Endothelial cell of umbilical vein (primary cell): ENCODE results near the gene NPSR1. TPM values are rescaled to one million over a fixed set of nuclear protein-coding genes. Genes with fewer than 3 reads are reported as not detected.

ENCODE experiments used
- BruUV-seq: library from RNA; stranded (reverse); fragments of 400-500 nt; replicated peaks from 2 replicates; lab custom pipeline; 2021; lab: Mats Ljungman, UMichigan
- CTCF ChIA-PET: fragments of 300-600, 350-600 bp; sonication (Branson Sonifier 250); formaldehyde crosslinking; loops from one replicate; lab custom pipeline; 2021; ENCODE audit warnings: antibody characterized with exemption, inconsistent platforms; lab: Charles Lee
- POLR2A ChIA-PET: fragments of 300-600, 350-600 bp; sonication (Branson Sonifier 250); formaldehyde crosslinking; loops from one replicate; lab custom pipeline; 2021; ENCODE audit warnings: antibody characterized with exemption, inconsistent platforms; lab: Charles Lee
- DNase-seq: peaks from one replicate; pipeline ENCODE4 v3.0.0-alpha.2; 2011; ENCODE audit warnings: low read depth, low spot score
- FAIRE-seq: peaks from 2 replicates; lab custom pipeline; 2011; peaks lifted over from hg19 to GRCh38; lab: Jason Lieb, UNC
- H2AFZ ChIP-seq: 2 replicates; pipeline ENCODE4 v1.6.0; 2012; ENCODE audit warnings: low read depth, low read length, control low read depth, inconsistent platforms
- H3K27ac ChIP-seq: 2 replicates; pipeline ENCODE4 v1.5.1; 2011; ENCODE audit warnings: low read depth, mild to moderate bottlenecking, control low read depth, low read length, moderate library complexity; ENCODE audit not compliant: insufficient read depth
- H3K27me3 ChIP-seq, 2 experiments: 2 replicates each; pipeline versions ENCODE4 v1.6.0 to v1.6.1; 2011; ENCODE audit warnings: low read length in 2 of 2, mixed read lengths in 1 of 2; ENCODE audit not compliant: control insufficient read depth in 2 of 2, insufficient read depth in 2 of 2
- H3K36me3 ChIP-seq, 2 experiments: 2 replicates in 1 of 2; 3 replicates in 1 of 2; pipeline ENCODE4 v1.5.1; 2011; ENCODE audit warnings: low read length in 2 of 2, mild to moderate bottlenecking in 1 of 2, moderate library complexity in 1 of 2; ENCODE audit not compliant: control insufficient read depth in 2 of 2, insufficient read depth in 2 of 2; ENCODE audit errors: extremely low read depth in 1 of 2
- H3K4me1 ChIP-seq: 3 replicates; pipeline ENCODE4 v1.5.1; 2011; ENCODE audit warnings: mild to moderate bottlenecking, low read length; ENCODE audit not compliant: control insufficient read depth, insufficient read depth; ENCODE audit errors: extremely low read depth
- H3K4me2 ChIP-seq: 2 replicates; pipeline ENCODE4 v1.6.1; 2011; ENCODE audit warnings: low read length, control low read depth, mixed read lengths; ENCODE audit not compliant: insufficient read depth
- H3K4me3 ChIP-seq, 3 experiments: fragments of 200-600 bp in 1 of 3; sonication (generic), shearing (Covaris generic) in 1 of 3; replicated peaks in 1 of 3; 2 replicates each; pipeline ENCODE4 v1.5.1; 2011 to 2016; ENCODE audit warnings: control low read depth in 3 of 3, low read length in 3 of 3, mild to moderate bottlenecking in 2 of 3, inconsistent platforms in 1 of 3, low read depth in 1 of 3, moderate library complexity in 1 of 3; ENCODE audit not compliant: insufficient read depth in 1 of 3
- H3K79me2 ChIP-seq: 2 replicates; pipeline ENCODE4 v1.6.0; 2012; ENCODE audit warnings: low read length, inconsistent platforms; ENCODE audit not compliant: control insufficient read depth, insufficient read depth
- H3K9ac ChIP-seq: replicated peaks from 2 replicates; pipeline ENCODE3; 2011; ENCODE audit warnings: low read length, control low read depth; ENCODE audit not compliant: insufficient read depth; ENCODE audit errors: extremely low read depth
- H3K9me1 ChIP-seq: replicated peaks from 3 replicates; pipeline ENCODE4 v1.6.0; 2011; ENCODE audit warnings: mild to moderate bottlenecking, low read length; ENCODE audit not compliant: control insufficient read depth, insufficient read depth; ENCODE audit errors: extremely low read depth
- H3K9me3 ChIP-seq: replicated peaks from 2 replicates; pipeline ENCODE4 v1.5.1; 2012; ENCODE audit warnings: low read length, inconsistent platforms; ENCODE audit not compliant: control insufficient read depth, insufficient read depth
- H4K20me1 ChIP-seq: replicated peaks from 2 replicates; pipeline ENCODE3; 2011; ENCODE audit warnings: mild to moderate bottlenecking, low read length; ENCODE audit not compliant: control insufficient read depth, insufficient read depth; ENCODE audit errors: extremely low read depth
- EZH2 ChIP-seq: IDR thresholded peaks from 2 replicates; pipeline ENCODE4 v1.6.1; 2012; ENCODE audit warnings: borderline replicate concordance, low read depth, mild to moderate bottlenecking, moderate library complexity, low read length, inconsistent platforms; ENCODE audit not compliant: severe bottlenecking
- FOS ChIP-seq: IDR thresholded peaks from 2 replicates; pipeline ENCODE4 v1.6.1; 2011; ENCODE audit warnings: mild to moderate bottlenecking, low read length, moderate library complexity, borderline replicate concordance; ENCODE audit not compliant: insufficient read depth
- GATA2 ChIP-seq: IDR thresholded peaks from 2 replicates; pipeline ENCODE4 v1.7.0; 2011; ENCODE audit warnings: low read depth, mild to moderate bottlenecking, moderate library complexity, mixed read lengths, low read length; ENCODE audit not compliant: insufficient read length, insufficient read depth
- JUN ChIP-seq: IDR thresholded peaks from 2 replicates; pipeline ENCODE4 v1.6.1; 2011; ENCODE audit warnings: borderline replicate concordance, low read depth; ENCODE audit not compliant: insufficient read length, insufficient read depth
- MYC ChIP-seq: IDR thresholded peaks from one replicate; pipeline ENCODE4 v1.6.1; 2011; ENCODE audit warnings: mild to moderate bottlenecking, low read depth, low read length
- POLR2A ChIP-seq: IDR thresholded peaks from 2 replicates; pipeline ENCODE4 v1.6.1; 2012; ENCODE audit warnings: low read depth, mild to moderate bottlenecking, control low read depth, low read length
- POLR2AphosphoS5 ChIP-seq: IDR thresholded peaks from 2 replicates; pipeline ENCODE4 v1.6.1; 2012; ENCODE audit warnings: low read depth, mild to moderate bottlenecking, control low read depth, low read length, moderate library complexity; ENCODE audit not compliant: insufficient read depth
- dilution Hi-C: fragments of 300-500 bp; cut with MboI; formaldehyde crosslinking; loops from one replicate; pipeline ENCODE4 v1.15.0; 2019; ENCODE audit warnings: low sequenced_read_pairs; ENCODE audit not compliant: extremely low pct_ligation_motif_present
- intact Hi-C: fragments of 100-400 bp; cut with micrococcal nuclease; formaldehyde crosslinking; loops from one replicate; pipeline ENCODE4 v1.10.0; 2022
- polyA plus RNA-seq, 4 experiments: library from polyadenylated mRNA; depleted of rRNA in 3 of 4; stranded (reverse) in 3 of 4; unstranded in 1 of 4; fragments of >200 nt; gene quantifications; 2 replicates each; pipeline versions ENCODE4 v1.2.1 to v1.2.3, GENCODE V29; 2011 to 2012; ENCODE audit warnings: missing spikeins in 1 of 4
- total RNA-seq: library from RNA; stranded (reverse); gene quantifications from 2 replicates; pipeline ENCODE4 v1.2.3, GENCODE V29; 2021
- TF ChIP-seq, protein P1 (sequence below), 2 donors: IDR thresholded peaks; 1 replicate in 1 of 2; 2 replicates in 1 of 2; pipeline ENCODE4 v1.5.1; 2011; ENCODE audit warnings: low read length in 2 of 2, mild to moderate bottlenecking in 2 of 2, moderate library complexity in 2 of 2, control low read depth in 1 of 2, inconsistent platforms in 1 of 2, low read depth in 1 of 2; ENCODE audit not compliant: insufficient read depth in 1 of 2; ENCODE audit errors: extremely low read depth in 1 of 2
- TF ChIP-seq, protein P2 (sequence below): IDR thresholded peaks from 2 replicates; pipeline ENCODE4 v1.6.1; 2011; ENCODE audit not compliant: insufficient read depth, insufficient read length

The NPSR1 gene
- total and polyA plus RNA-seq, 2 donors (not counting 3 experiments of a cell fraction or from before 2014, with no cell fraction given), result not detected

DNA sequence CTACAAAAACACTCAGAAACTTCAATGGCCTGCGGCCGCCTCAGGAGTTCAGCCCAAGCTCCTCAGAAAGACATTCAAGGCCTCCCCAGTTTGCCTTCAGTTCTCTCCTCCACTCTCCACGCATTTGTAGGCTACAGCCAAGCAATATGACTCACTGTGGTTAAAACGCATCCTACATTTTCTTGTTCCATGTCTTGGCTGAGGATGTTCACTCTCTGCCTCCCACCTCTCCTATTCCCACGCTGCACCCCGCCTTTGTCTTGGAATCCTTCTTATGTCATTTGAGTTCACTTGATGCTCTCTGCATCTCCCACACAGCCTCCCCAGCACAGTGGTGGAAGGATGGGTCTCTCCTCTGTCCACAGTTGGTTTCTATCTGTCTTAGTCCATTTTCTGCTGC, 184.8 kb downstream of the NPSR1 start:
- H3K9ac ChIP-seq, result no peak overlapping the region
- no TSS peak for BruUV-seq
- H3K4me2 ChIP-seq, result no peak overlapping the region
- DNase-seq, result no peak
- dilution Hi-C loops, result no loop called here
- POLR2A ChIA-PET, result no interaction called here
- H3K79me2 ChIP-seq, result no peaks in the 10 kb centered on the region
- no peak for FAIRE-seq
- H2AFZ ChIP-seq, result no peak overlapping the region
- intact Hi-C loops, result no loop called here
- no peaks in the 10 kb centered on the region for H3K9me1 ChIP-seq
- CTCF ChIA-PET, result no interaction called here
- H4K20me1 ChIP-seq, result no peaks in the 10 kb centered on the region
- peaks cover 3% of the 10 kb centered on the region for H3K4me1 ChIP-seq
- no peak overlapping the region for H3K4me3 ChIP-seq
- peaks cover 2 to 3% of the 10 kb centered on the region in 2 experiments for H3K27me3 ChIP-seq
- H3K9me3 ChIP-seq, result no peaks in the 10 kb centered on the region
- no peaks in the 10 kb centered on the region for H3K36me3 ChIP-seq
- H3K27ac ChIP-seq, result no peak overlapping the region
- TF ChIP-seq MYC, result no peak
- TF ChIP-seq, protein P1, sequence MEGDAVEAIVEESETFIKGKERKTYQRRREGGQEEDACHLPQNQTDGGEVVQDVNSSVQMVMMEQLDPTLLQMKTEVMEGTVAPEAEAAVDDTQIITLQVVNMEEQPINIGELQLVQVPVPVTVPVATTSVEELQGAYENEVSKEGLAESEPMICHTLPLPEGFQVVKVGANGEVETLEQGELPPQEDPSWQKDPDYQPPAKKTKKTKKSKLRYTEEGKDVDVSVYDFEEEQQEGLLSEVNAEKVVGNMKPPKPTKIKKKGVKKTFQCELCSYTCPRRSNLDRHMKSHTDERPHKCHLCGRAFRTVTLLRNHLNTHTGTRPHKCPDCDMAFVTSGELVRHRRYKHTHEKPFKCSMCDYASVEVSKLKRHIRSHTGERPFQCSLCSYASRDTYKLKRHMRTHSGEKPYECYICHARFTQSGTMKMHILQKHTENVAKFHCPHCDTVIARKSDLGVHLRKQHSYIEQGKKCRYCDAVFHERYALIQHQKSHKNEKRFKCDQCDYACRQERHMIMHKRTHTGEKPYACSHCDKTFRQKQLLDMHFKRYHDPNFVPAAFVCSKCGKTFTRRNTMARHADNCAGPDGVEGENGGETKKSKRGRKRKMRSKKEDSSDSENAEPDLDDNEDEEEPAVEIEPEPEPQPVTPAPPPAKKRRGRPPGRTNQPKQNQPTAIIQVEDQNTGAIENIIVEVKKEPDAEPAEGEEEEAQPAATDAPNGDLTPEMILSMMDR (IDR thresholded peaks at IDR 0.05; ENCODE audit: extremely low read depth in 1 of 2, insufficient read depth in 1 of 2, low read depth in 1 of 2, low read length in 2 of 2), result no peak
- no peak for TF ChIP-seq EZH2
- no peak for TF ChIP-seq GATA2
- TF ChIP-seq FOS, result no peak
- no peak for TF ChIP-seq JUN
- TF ChIP-seq, protein P2, sequence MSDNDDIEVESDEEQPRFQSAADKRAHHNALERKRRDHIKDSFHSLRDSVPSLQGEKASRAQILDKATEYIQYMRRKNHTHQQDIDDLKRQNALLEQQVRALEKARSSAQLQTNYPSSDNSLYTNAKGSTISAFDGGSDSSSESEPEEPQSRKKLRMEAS, result no peak
- no peak for TF ChIP-seq POLR2A
- no peak for TF ChIP-seq POLR2AphosphoS5
